HEK293 (cell line): ENCODE measurements around the gene ETV6.

Experiments
- CTCF ChIA-PET: fragments of 350-600 bp; formaldehyde crosslinking; extraction: SDS; loops from one replicate; lab custom pipeline; 2021; ENCODE audit warnings: antibody characterized with exemption; lab: Yijun Ruan, JAX
- POLR2A ChIA-PET: fragments of 300-600 bp; formaldehyde crosslinking; extraction: SDS; loops from one replicate; lab custom pipeline; 2020; ENCODE audit warnings: antibody characterized with exemption, inconsistent platforms; lab: Yijun Ruan, JAX
- H3K27ac ChIP-seq: fragments of 200-500 bp; sonication (Bioruptor generic); 2 replicates; pipeline ENCODE4 v1.5.1; 2014; ENCODE audit warnings: low read depth, low read length, control low read depth, inconsistent platforms; ENCODE audit errors: extremely low read depth
- H3K36me3 ChIP-seq, 2 experiments: fragments of 200-500 bp in 1 of 2; sonication (Bioruptor generic) in 1 of 2; 1 replicate in 1 of 2; 2 replicates in 1 of 2; pipeline ENCODE4 v1.5.1; 2014 to 2017; ENCODE audit warnings: inconsistent platforms in 2 of 2, low read length in 2 of 2; ENCODE audit not compliant: control insufficient read depth in 2 of 2, insufficient read depth in 1 of 2
- H3K4me1 ChIP-seq: fragments of 200-500 bp; sonication (Bioruptor generic); 2 replicates; pipeline ENCODE4 v1.5.1; 2014; ENCODE audit warnings: mild to moderate bottlenecking, low read length, inconsistent platforms; ENCODE audit not compliant: control insufficient read depth, insufficient read depth
- H3K4me3 ChIP-seq: 2 replicates; pipeline ENCODE4 v1.5.1; 2011; ENCODE audit warnings: low read depth, mild to moderate bottlenecking, control low read depth, low read length, moderate library complexity
- H3K9me3 ChIP-seq: fragments of 200-500 bp; sonication (Bioruptor generic); 2 replicates; pipeline ENCODE4 v1.5.1; 2014; ENCODE audit warnings: low read depth, low read length, inconsistent platforms; ENCODE audit not compliant: control insufficient read depth, insufficient read depth
- GLI4 ChIP-seq: fragments of 450-650 bp; formaldehyde crosslinking; IDR thresholded peaks from 2 replicates; pipeline ENCODE4 v1.5.1; 2016; ENCODE audit warnings: missing biosample characterization, missing genetic modification characterization
- KLF7 ChIP-seq: fragments of 450-650 bp; formaldehyde crosslinking; IDR thresholded peaks from 2 replicates; pipeline ENCODE4 v1.5.1; 2016; ENCODE audit warnings: missing biosample characterization, missing genetic modification characterization, borderline replicate concordance
- PRDM10 ChIP-seq: fragments of 450-650 bp; formaldehyde crosslinking; IDR thresholded peaks from 2 replicates; pipeline ENCODE4 v1.5.1; 2016; ENCODE audit warnings: missing biosample characterization, missing genetic modification characterization
- REST ChIP-seq: fragments of 450-650 bp; formaldehyde crosslinking; IDR thresholded peaks from 2 replicates; pipeline ENCODE4 v1.5.1; 2016; ENCODE audit warnings: missing biosample characterization, missing genetic modification characterization
- SP7 ChIP-seq: fragments of 450-650 bp; formaldehyde crosslinking; IDR thresholded peaks from 2 replicates; pipeline ENCODE4 v1.5.1; 2016; ENCODE audit warnings: missing biosample characterization, missing genetic modification characterization
- ZFP3 ChIP-seq: fragments of 450-650 bp; formaldehyde crosslinking; IDR thresholded peaks from 2 replicates; pipeline ENCODE4 v1.5.1; 2016; ENCODE audit warnings: low read depth, missing biosample characterization, missing genetic modification characterization
- ZIC2 ChIP-seq: fragments of 450-650 bp; formaldehyde crosslinking; IDR thresholded peaks from 2 replicates; pipeline ENCODE4 v1.5.1; 2016; ENCODE audit warnings: missing biosample characterization, missing genetic modification characterization
- ZNF157 ChIP-seq: fragments of 450-650 bp; formaldehyde crosslinking; IDR thresholded peaks from 2 replicates; pipeline ENCODE4 v1.5.1; 2016; ENCODE audit warnings: missing biosample characterization, missing genetic modification characterization
- ZNF394 ChIP-seq: fragments of 450-650 bp; formaldehyde crosslinking; IDR thresholded peaks from 2 replicates; pipeline ENCODE4 v1.5.1; 2016; ENCODE audit warnings: missing biosample characterization, missing genetic modification characterization, mild to moderate bottlenecking, moderate library complexity, borderline replicate concordance
- ZNF48 ChIP-seq: fragments of 450-650 bp; formaldehyde crosslinking; IDR thresholded peaks from 2 replicates; pipeline ENCODE4 v1.5.1; 2016; ENCODE audit warnings: missing biosample characterization, missing genetic modification characterization
- ZNF488 ChIP-seq: fragments of 450-650 bp; formaldehyde crosslinking; IDR thresholded peaks from 2 replicates; pipeline ENCODE4 v1.5.1; 2016; ENCODE audit warnings: missing biosample characterization, missing genetic modification characterization
- ZNF518A ChIP-seq: fragments of 450-650 bp; formaldehyde crosslinking; conservative IDR thresholded peaks from 2 replicates; pipeline ENCODE4 v1.5.1; 2016; ENCODE audit warnings: low read depth, missing biosample characterization, missing genetic modification characterization
- ZNF530 ChIP-seq: fragments of 450-650 bp; formaldehyde crosslinking; IDR thresholded peaks from 2 replicates; pipeline ENCODE4 v1.5.1; 2016; ENCODE audit warnings: low read depth, missing biosample characterization, missing genetic modification characterization
- ZNF561 ChIP-seq: fragments of 450-650 bp; IDR thresholded peaks from 2 replicates; pipeline ENCODE4 v1.5.1; 2018; ENCODE audit warnings: missing biosample characterization, missing genetic modification characterization, borderline replicate concordance
- ZNF585B ChIP-seq: fragments of 450-650 bp; formaldehyde crosslinking; IDR thresholded peaks from 2 replicates; pipeline ENCODE4 v1.5.1; 2016; ENCODE audit warnings: missing biosample characterization, missing genetic modification characterization
- ZNF624 ChIP-seq: fragments of 450-650 bp; formaldehyde crosslinking; IDR thresholded peaks from 2 replicates; pipeline ENCODE4 v1.5.1; 2017; ENCODE audit warnings: missing biosample characterization, missing genetic modification characterization
- ZNF664 ChIP-seq: fragments of 450-650 bp; formaldehyde crosslinking; IDR thresholded peaks from 2 replicates; pipeline ENCODE4 v1.5.1; 2016; ENCODE audit warnings: missing biosample characterization, missing genetic modification characterization
- ZNF677 ChIP-seq: fragments of 450-650 bp; IDR thresholded peaks from 2 replicates; pipeline ENCODE4 v1.5.0; 2018; ENCODE audit warnings: missing biosample characterization, mild to moderate bottlenecking, missing genetic modification characterization, moderate library complexity
- ZNF692 ChIP-seq: fragments of 450-650 bp; formaldehyde crosslinking; IDR thresholded peaks from 2 replicates; pipeline ENCODE4 v1.5.1; 2016; ENCODE audit warnings: missing biosample characterization, missing genetic modification characterization
- ZNF768 ChIP-seq: fragments of 450-650 bp; formaldehyde crosslinking; IDR thresholded peaks from 2 replicates; pipeline ENCODE4 v1.5.1; 2018; ENCODE audit warnings: missing biosample characterization, mild to moderate bottlenecking, missing genetic modification characterization

ETV6 gene

GRCh38 chr12:11847539-11847938 lies 198.1 kb downstream of the ETV6 start:
- ChIA-PET POLR2A (no interaction called here), CTCF (no interaction called here)
- TF ChIP-seq ZNF394 (tag by site-specific recombination) (no peak), GLI4 (no peak), ZNF624 (no peak), KLF7 (tag by site-specific recombination) (no peak), REST (tag by site-specific recombination) (peak; percentile 96), ZNF585B (tag by site-specific recombination) (no peak)
- Histone ChIP-seq H3K36me3 (peaks cover 0 to 5% of the 10 kb centered on the region in 2 experiments; a peak in 1 of 3 replicates), H3K27ac (no peak overlapping the region), H3K4me3 (no peak overlapping the region), H3K4me1 (no peaks in the 10 kb centered on the region), H3K9me3 (no peaks in the 10 kb centered on the region)

- H3K36me3 ChIP-seq: peaks cover 0 to 3% of the 10 kb centered on the region in 2 experiments; a peak in 1 of 3 replicates
- H3K4me1 ChIP-seq: no peaks in the 10 kb centered on the region
- H3K4me3 ChIP-seq: no peak overlapping the region
- TF ChIP-seq ZNF157 (tag by site-specific recombination) (no peak), ZNF48 (tag by site-specific recombination) (no peak), ZNF768 (tag by site-specific recombination) (no peak), GLI4 (no peak), ZNF677 (tag by site-specific recombination) (no peak), ZNF518A (tag by site-specific recombination) (no peak), ZNF664 (tag by site-specific recombination) (no peak), ZNF692 (tag by site-specific recombination) (no peak), ZNF530 (tag by site-specific recombination) (no peak), ZFP3 (tag by site-specific recombination) (no peak), ZNF488 (no peak), ZIC2 (tag by site-specific recombination) (no peak), SP7 (tag by site-specific recombination) (no peak), ZNF561 (tag by site-specific recombination) (no peak), PRDM10 (no peak)
- ChIA-PET POLR2A (no interaction called here), CTCF (no interaction called here)
- no peak overlapping the region for H3K27ac ChIP-seq
- no peaks in the 10 kb centered on the region for H3K9me3 ChIP-seq
Observed at GRCh38 chr12:11849757-11850504, 200.5 kb downstream of the ETV6 start.
